ENCODE data around the gene MDP1. TPM values are rescaled to one million over a fixed set of nuclear protein-coding genes. Genes with fewer than 3 reads are reported as not detected.
A peak's percentile ranks its signal among the peaks of the same experiment; 100 is the strongest.

The MDP1 gene
- total RNA-seq, 1 donor from 2014 or later: 17.4 TPM

- H3K4me1 Mint-ChIP-seq (ENCODE audit: unreplicated experiment): peaks cover 9% of the 10 kb centered on the region
- no peaks in the 10 kb centered on the region for H3K36me3 Mint-ChIP-seq (ENCODE audit: low read depth, unreplicated experiment)
- no peak overlapping the region for H3K27ac Mint-ChIP-seq (ENCODE audit: unreplicated experiment)
- H3K9me3 Mint-ChIP-seq (ENCODE audit: unreplicated experiment): no peaks in the 10 kb centered on the region
- DNase-seq (ENCODE audit: low spot score): no peak
- H3K27me3 Mint-ChIP-seq (ENCODE audit: unreplicated experiment): peaks cover 12% of the 10 kb centered on the region
- no peak overlapping the region for H3K4me3 Mint-ChIP-seq (ENCODE audit: unreplicated experiment)
- TF ChIP-seq CTCF (IDR thresholded peaks at IDR 0.05; ENCODE audit: unreplicated experiment): no peak
Observed at GRCh38 chr14:24252289-24253124, 36.6 kb upstream of the MDP1 start.

- peaks cover 7% of the 10 kb centered on the region for H3K4me1 Mint-ChIP-seq (ENCODE audit: unreplicated experiment)
- no peaks in the 10 kb centered on the region for H3K36me3 Mint-ChIP-seq (ENCODE audit: low read depth, unreplicated experiment)
- no peak overlapping the region for H3K27ac Mint-ChIP-seq (ENCODE audit: unreplicated experiment)
- H3K9me3 Mint-ChIP-seq (ENCODE audit: unreplicated experiment): no peaks in the 10 kb centered on the region
- H3K27me3 Mint-ChIP-seq (ENCODE audit: unreplicated experiment): peaks cover 12% of the 10 kb centered on the region
- no peak overlapping the region for H3K4me3 Mint-ChIP-seq (ENCODE audit: unreplicated experiment)
- no peak for TF ChIP-seq CTCF (IDR thresholded peaks at IDR 0.05; ENCODE audit: unreplicated experiment)
- no peak for DNase-seq (ENCODE audit: low spot score)
Observed at GRCh38 chr14:24251880-24252288, 36.0 kb upstream of the MDP1 start.

- Mint-ChIP-seq H3K27ac (ENCODE audit: unreplicated experiment) (peak overlapping the region; percentile 33), H3K4me3 (ENCODE audit: unreplicated experiment) (no peak overlapping the region), H3K4me1 (ENCODE audit: unreplicated experiment) (no peaks in the 10 kb centered on the region), H3K9me3 (ENCODE audit: unreplicated experiment) (no peaks in the 10 kb centered on the region), H3K36me3 (ENCODE audit: low read depth, unreplicated experiment) (no peaks in the 10 kb centered on the region), H3K27me3 (ENCODE audit: unreplicated experiment) (peaks cover 11% of the 10 kb centered on the region)
- no peak for TF ChIP-seq CTCF (IDR thresholded peaks at IDR 0.05; ENCODE audit: unreplicated experiment)
- no peak for DNase-seq (ENCODE audit: low spot score)
Observed at GRCh38 chr14:24250354-24250753, 34.5 kb upstream of the MDP1 start.

- Mint-ChIP-seq H3K27ac (ENCODE audit: unreplicated experiment) (no peak overlapping the region), H3K36me3 (ENCODE audit: low read depth, unreplicated experiment) (no peaks in the 10 kb centered on the region), H3K9me3 (ENCODE audit: unreplicated experiment) (no peaks in the 10 kb centered on the region), H3K27me3 (ENCODE audit: unreplicated experiment) (peaks cover 14% of the 10 kb centered on the region), H3K4me3 (ENCODE audit: unreplicated experiment) (no peak overlapping the region), H3K4me1 (ENCODE audit: unreplicated experiment) (no peaks in the 10 kb centered on the region)
- DNase-seq (ENCODE audit: low spot score): no peak
- no peak for TF ChIP-seq CTCF (IDR thresholded peaks at IDR 0.05; ENCODE audit: unreplicated experiment)
Observed at GRCh38 chr14:24249230-24250021, 33.6 kb upstream of the MDP1 start.

GRCh38 chr14:24247422-24247821 lies 31.6 kb upstream of the MDP1 start:
- Mint-ChIP-seq H3K4me3 (ENCODE audit: unreplicated experiment) (no peak overlapping the region), H3K36me3 (ENCODE audit: low read depth, unreplicated experiment) (peaks cover 4% of the 10 kb centered on the region), H3K9me3 (ENCODE audit: unreplicated experiment) (no peaks in the 10 kb centered on the region), H3K27me3 (ENCODE audit: unreplicated experiment) (peaks cover 11% of the 10 kb centered on the region), H3K27ac (ENCODE audit: unreplicated experiment) (no peak overlapping the region), H3K4me1 (ENCODE audit: unreplicated experiment) (peaks cover 5% of the 10 kb centered on the region)
- no peak for DNase-seq (ENCODE audit: low spot score)
- TF ChIP-seq CTCF (IDR thresholded peaks at IDR 0.05; ENCODE audit: unreplicated experiment): no peak

Measured in endothelial cell (in vitro differentiated cells).